Right atrium auricular region (tissue), 2 donors: ENCODE data around the gene ANKRD24. TPM values are rescaled to one million over a fixed set of nuclear protein-coding genes. Genes with fewer than 3 reads are reported as not detected.
"Not testable (repeated sequence)": the region's sequence is repeated elsewhere in the genome, so short reads cannot be mapped to it uniquely, and the experiment has no call there.

ENCODE experiments used
- DNase-seq: peaks from one replicate; pipeline ENCODE4 v3.0.0-alpha.2; 2019; ENCODE audit warnings: low spot score
- H3K27ac ChIP-seq, 2 donors: fragments of 200-600 bp; sonication (generic); 1 replicate in 1 of 2; 2 replicates in 1 of 2; pipeline ENCODE4 v1.5.1; 2016 to 2019
- H3K27me3 ChIP-seq, 2 donors: fragments of 200-600 bp; sonication (generic); one replicate each; pipeline versions ENCODE4 v1.5.1 to v1.6.0; 2017 to 2019
- H3K36me3 ChIP-seq: fragments of 200-600 bp; sonication (generic); one replicate; pipeline ENCODE4 v1.5.1; 2016
- H3K4me1 ChIP-seq, 2 donors: fragments of 200-600 bp; sonication (generic); one replicate each; pipeline versions ENCODE4 v1.5.1 to v1.6.0; 2017 to 2019
- H3K4me3 ChIP-seq, 2 donors: fragments of 200-600 bp; sonication (generic); 1 replicate in 1 of 2; 2 replicates in 1 of 2; pipeline ENCODE4 v1.5.1; 2017 to 2019; ENCODE audit warnings: mild to moderate bottlenecking in 1 of 2, moderate library complexity in 1 of 2
- H3K9me3 ChIP-seq, 2 donors: fragments of 200-600 bp; sonication (generic); one replicate each; pipeline ENCODE4 v1.5.1; 2019
- CTCF ChIP-seq, 2 donors: fragments of 200-600 bp; sonication (generic); IDR thresholded peaks; one replicate each; pipeline ENCODE4 v1.5.1; 2019; ENCODE audit warnings: antibody characterized with exemption in 2 of 2
- total RNA-seq, 2 donors: library from RNA; depleted of rRNA; stranded (reverse); fragments of >200 nt; gene quantifications; one replicate each; pipeline ENCODE4 v1.1.0, GENCODE V29; 2016

The ANKRD24 gene
- total RNA-seq, 2 donors from 2014 or later, result 0.39 to 1.7 TPM

GRCh38 chr19:4217429-4218264, 35.2 kb downstream of the ANKRD24 start:
- H3K27me3 ChIP-seq, result no peaks in the 10 kb centered on the region
- no peaks in the 10 kb centered on the region for H3K4me1 ChIP-seq
- no peaks in the 10 kb centered on the region for H3K36me3 ChIP-seq
- H3K4me3 ChIP-seq, result no peak overlapping the region
- no peak overlapping the region for H3K27ac ChIP-seq
- no peak for TF ChIP-seq CTCF (IDR thresholded peaks at IDR 0.05)
- H3K9me3 ChIP-seq, result no peaks in the 10 kb centered on the region
- no peak for DNase-seq

GRCh38 chr19:4218523-4218922, 36.0 kb downstream of the ANKRD24 start:
- not testable (repeated sequence) for H3K4me1 ChIP-seq, DNase-seq, H3K27me3 ChIP-seq, H3K4me3 ChIP-seq, H3K27ac ChIP-seq, H3K9me3 ChIP-seq, H3K36me3 ChIP-seq

- Histone ChIP-seq H3K27me3 (no peaks in the 10 kb centered on the region), H3K36me3 (no peaks in the 10 kb centered on the region), H3K27ac (no peak overlapping the region), H3K4me1 (no peaks in the 10 kb centered on the region), H3K9me3 (no peaks in the 10 kb centered on the region), H3K4me3 (no peak overlapping the region)
- no peak for DNase-seq
- no peak for TF ChIP-seq CTCF (IDR thresholded peaks at IDR 0.05)
These were observed 37.7 kb downstream of the ANKRD24 start for GRCh38 chr19:4220188-4220587.

DNA sequence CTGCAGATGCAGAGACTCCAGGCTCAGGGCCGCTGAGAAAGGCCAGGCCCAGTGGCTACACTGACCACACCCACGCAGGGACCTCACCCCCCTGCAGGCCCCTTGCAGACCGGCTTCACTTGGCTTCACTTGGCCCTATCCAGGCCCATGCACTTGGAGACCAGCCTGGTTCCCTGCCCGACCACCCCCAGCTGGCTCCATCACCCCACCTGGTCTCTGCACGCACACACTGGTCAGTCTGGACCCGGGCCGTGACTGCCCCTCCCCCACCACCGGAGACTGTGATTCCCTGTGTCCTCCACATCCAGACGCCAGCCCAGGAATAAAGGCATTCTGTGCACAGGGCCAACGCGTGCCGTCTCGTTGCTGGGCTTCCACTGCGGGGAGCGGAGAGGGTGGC, 42.0 kb downstream of the ANKRD24 start:
- no peak for TF ChIP-seq CTCF (IDR thresholded peaks at IDR 0.05)
- Histone ChIP-seq H3K4me3 (no peak overlapping the region), H3K4me1 (peaks cover 0 to 5% of the 10 kb centered on the region in 2 donors), H3K9me3 (no peaks in the 10 kb centered on the region), H3K36me3 (no peaks in the 10 kb centered on the region), H3K27ac (no peak overlapping the region), H3K27me3 (peaks cover 0 to 3% of the 10 kb centered on the region in 2 donors)
- no peak for DNase-seq

GRCh38 chr19:4225885-4226284, 43.4 kb downstream of the ANKRD24 start:
- Histone ChIP-seq H3K27ac (no peak overlapping the region), H3K9me3 (no peaks in the 10 kb centered on the region), H3K4me1 (peaks cover 0 to 6% of the 10 kb centered on the region in 2 donors), H3K27me3 (peaks cover 0 to 3% of the 10 kb centered on the region in 2 donors), H3K36me3 (no peaks in the 10 kb centered on the region), H3K4me3 (no peak overlapping the region)
- DNase-seq, result no peak
- no peak for TF ChIP-seq CTCF (IDR thresholded peaks at IDR 0.05)

- DNase-seq, result no peak
- Histone ChIP-seq H3K4me3 (no peak overlapping the region), H3K27me3 (peaks cover 0 to 3% of the 10 kb centered on the region in 2 donors), H3K36me3 (no peaks in the 10 kb centered on the region), H3K9me3 (no peaks in the 10 kb centered on the region), H3K4me1 (peaks cover 0 to 6% of the 10 kb centered on the region in 2 donors), H3K27ac (no peak overlapping the region)
- TF ChIP-seq CTCF (IDR thresholded peaks at IDR 0.05), result no peak
These were observed 45.3 kb downstream of the ANKRD24 start for GRCh38 chr19:4227771-4228170.
